Activated CD4-positive, CD25-positive, alpha-beta regulatory T cell treated with anti-CD3 and anti-CD28 coated beads, Interleukin-2, amount 50 U/mL, for 16 hours (primary cell): ENCODE data around the gene SPRED1.

Source experiments
- DNase-seq: peaks from one replicate; pipeline ENCODE4 v3.0.0-alpha.2; 2020; ENCODE audit warnings: low read depth, low spot score

SPRED1 gene

DNA sequence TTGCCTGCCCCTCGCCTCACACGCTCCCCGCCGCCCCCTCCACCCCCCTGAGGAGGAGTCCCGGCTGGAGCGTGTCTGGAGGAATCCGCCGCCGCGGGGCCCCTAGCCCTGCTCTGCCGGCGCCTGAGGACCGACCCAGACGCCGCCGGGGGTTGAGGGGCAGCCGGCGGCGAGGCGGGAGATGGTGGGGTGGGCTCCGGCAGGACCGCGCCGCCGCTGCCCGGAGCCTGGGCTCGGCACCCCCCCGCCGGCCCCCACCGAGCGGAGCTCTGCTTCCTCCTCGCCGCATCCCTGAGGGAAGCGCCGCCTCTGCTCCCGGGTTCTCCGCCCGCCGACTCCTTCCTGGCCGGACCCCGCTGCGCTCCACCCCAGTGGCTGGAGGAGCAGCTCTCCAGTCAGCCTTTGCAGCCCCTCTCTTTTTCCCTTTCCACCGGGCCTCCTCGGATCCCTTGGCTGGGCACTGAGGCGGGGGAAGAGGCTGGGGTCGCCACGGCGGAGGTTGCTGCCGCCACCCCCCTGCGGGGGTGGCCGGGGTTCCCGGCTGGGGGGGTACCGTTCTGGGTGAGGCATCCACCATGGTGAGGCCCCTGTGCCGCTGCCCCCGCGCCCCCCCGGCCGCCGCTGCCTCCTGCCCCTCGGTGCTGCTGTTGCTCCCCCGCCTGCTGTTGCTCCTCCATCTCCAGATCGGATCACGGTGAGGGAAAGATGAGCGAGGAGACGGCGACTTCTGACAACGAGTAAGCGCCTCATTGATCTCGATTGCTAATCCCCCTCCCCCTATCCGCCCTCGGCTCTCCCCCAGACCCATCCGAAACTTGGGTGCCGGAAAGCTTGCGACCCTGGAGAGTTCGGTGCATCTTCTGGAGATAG is at the start of gene SPRED1:
Gene SPRED1 (plus strand): TSS at position 356 of the 870 bp plus-strand sequence. CDS start 350 bp downstream, at position 706.
- no peak for DNase-seq

DNA sequence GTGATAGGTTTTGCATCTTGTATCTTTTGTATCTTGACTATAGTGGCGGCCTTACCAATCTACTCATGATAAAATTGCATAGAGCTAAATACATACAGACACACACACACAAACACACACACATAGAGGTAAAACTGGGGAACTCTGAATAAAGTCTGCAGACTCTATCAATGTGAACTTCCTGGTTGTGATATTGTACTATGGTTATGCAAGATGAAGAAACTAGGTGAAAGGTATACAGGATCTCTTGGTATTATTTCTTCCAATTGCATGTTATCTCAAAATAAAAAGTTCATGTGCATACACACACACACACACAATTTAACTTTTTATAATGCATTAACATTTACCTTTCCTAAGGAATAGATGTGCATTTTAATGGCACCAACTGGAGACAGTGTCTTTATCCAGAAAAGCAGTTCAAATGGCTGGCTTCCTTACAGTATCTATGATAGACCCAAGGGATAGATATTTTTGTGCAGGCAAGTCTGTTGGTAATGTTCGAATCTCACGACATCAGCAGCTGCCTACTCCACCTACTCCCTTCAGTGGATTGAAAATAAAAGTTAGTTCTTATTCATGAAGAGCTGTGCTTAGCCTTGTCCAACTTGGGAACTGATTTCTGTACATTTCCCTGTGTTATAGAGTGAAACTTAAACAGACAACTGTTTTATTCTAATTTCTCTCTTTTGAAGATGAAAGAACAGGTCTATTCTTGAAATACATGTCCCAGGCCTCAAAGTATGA is 46.9 kb upstream of the SPRED1 start:
- no peak for DNase-seq

DNA sequence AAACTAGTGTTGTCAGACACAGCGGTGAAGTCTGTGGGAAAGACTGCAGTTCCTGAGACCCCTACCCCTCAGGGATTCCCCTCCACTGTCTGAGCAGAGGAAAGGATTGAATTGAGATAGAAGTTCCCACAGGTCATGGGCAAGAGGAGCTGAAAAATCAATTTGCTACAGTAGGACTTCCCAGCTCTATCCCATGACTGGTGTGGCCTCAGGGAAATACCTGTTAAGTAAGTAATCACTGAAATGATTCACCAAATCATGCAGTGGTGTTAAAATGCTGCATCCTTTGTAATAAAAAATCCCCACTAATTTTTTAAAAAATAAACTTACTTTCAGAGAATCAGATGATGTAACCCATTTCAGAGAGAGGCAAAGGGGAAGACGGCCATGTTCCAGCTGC is 45.0 kb upstream of the SPRED1 start:
- no peak for DNase-seq

DNA sequence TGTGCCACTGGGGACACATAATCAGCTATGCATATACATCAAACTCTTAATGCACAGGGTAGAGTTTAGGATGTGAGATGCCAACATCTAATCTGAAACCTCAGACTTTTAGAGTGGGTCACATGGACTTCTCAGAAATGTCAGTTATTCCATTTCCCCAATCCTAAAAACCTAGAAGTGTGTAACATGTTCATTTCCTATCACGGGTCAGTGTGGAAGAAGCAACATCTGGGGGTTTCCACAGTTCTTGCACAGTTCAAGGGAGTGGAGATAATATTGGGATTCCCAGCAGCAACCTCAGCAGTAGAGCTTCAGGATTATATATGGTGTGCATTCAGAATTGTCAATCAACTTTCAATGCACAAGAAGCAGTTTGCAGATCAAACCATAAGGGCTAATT is 44.4 kb upstream of the SPRED1 start:
- DNase-seq, result no peak

DNA sequence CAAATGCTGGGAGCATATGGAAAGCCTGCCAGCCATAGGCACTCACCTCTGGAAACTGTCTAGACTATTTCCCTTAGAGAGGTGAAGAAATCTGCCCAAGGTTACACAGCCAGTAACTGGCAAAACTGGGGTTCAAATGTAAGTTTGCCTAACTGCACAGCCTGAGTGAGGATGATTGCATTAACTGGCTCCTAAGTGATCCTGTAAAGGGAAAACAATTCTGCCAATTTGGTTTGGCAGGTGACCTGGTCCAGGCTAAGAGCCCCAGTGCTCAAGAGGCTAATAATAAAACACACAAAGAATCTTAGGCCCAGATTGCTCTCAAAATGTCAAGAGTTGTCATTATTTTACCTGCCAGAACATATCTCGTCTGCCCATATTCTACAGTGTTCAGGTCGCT is 43.9 kb upstream of the SPRED1 start:
- DNase-seq, result no peak

DNA sequence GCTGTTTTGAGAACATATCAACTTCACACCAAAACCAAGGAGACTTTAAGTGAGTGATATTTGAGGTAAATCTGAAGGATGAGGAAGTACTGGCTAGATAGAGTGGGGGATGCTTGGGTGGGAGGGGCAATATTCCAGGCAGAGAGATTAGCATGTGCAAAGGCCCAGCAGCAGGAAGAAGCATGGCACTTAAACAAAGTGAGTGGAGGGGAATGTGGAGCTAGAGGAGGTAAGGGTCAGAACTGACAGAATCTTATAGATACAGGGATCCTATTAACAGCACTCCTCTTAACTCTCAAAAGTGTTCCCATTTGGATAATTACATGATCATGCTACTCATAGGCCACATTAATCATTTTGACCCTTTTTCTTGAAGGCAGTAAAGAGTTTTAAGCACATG is 41.4 kb upstream of the SPRED1 start:
- no peak for DNase-seq

DNA sequence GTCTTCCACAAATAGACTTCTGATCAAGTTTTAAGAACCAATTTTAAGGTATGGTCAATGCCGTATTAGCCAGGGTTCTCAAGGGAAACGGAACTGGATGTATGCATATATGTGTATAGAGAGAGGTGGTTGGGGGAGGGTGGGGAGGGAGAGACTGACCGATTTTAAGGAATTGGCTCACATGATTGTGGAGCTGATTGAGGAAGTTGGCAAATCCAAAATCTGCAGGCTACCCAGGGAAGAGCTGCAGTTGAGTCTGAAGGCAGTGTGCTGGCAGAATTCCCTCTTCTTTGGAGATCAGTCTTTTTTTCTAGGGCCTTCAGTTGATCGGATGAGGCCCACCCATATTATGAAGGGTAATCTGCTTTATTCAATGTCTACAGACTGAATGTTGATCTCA is 40.8 kb upstream of the SPRED1 start:
- DNase-seq, result no peak

DNA sequence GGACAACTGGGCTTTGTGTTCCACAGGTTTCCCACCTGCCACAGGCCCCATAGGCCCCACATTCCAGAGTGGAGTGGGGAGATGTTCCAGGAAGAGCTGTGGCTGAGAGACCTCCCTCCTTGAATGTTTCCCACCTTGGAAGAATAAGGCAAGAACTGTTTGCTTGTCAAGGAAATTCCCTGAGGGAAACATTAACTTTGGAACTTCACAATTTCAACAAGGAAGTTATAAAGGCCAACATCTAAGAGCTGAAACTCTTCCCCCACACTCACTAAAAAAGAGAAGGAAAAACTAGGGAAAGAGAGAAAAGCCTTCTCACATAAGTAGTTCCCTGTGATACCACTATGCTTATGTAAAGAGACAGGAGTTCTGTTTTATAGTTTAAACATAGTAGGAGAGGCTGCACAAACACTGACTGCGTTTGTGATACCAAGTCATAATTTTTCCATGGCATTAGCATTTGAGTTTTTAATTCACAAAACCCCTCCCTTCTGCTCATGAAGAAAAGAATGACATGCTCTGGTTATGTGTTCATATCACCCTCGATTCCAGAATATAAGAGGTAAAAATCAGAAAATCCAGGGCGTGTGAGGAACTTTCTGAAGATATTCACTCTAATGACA is 39.8 kb upstream of the SPRED1 start:
- DNase-seq, result no peak

DNA sequence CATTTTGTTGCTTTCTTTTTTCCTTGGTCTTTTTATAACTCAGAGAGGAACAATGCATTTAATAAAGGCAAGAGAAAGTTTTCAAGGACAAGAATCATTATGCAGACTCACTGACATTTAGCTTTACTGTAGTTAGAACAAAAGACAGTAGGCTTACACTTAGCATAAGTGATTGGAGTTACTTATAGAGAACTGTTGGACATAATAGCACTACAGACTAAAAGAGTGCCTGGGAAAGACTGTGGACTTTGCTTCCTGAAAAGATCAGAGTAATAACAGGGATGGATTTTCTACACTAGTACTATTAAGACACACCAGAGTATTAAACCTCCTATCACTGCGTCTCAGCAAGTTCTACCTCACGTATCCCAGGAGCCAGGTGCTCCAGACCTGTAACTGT is 39.3 kb upstream of the SPRED1 start:
- DNase-seq, result no peak

DNA sequence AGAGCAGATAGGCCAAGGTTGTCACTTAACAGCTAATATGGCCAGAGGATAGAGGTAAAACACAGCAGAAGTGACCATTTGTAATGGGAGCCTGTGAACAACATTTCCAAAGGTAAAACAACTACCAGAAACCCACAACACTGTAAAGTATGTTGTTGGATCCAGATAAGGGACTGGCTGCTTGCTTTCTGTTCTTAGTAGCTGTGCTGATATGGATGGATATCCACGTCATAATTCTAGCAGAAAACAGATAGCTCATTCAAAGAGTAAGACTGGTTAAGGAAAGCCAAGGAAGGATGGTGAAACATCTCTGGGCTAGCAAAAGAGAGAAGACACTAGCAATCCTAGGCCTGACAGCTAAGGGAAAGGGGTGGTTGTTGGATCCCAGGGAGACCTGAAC is 36.9 kb upstream of the SPRED1 start:
- DNase-seq, result no peak

DNA sequence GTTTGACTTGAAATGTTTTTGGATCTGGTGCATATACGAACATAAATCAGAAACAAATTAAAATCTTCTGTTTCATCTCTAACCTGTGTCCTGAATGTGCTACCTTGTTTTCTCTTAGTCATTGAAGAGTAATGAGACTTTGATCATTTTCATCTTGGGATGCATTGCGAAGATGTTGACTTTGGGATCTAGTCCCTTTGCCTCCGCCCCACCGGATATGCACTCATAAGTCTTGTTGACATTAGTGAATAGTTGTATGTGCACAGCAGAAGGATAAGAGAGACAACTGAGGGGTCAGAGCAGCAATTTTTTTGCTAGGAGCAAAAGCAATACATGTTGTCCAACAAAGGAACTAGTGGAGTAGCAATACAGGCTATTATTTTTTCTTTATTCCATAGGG is 35.9 kb upstream of the SPRED1 start:
- DNase-seq, result no peak

DNA sequence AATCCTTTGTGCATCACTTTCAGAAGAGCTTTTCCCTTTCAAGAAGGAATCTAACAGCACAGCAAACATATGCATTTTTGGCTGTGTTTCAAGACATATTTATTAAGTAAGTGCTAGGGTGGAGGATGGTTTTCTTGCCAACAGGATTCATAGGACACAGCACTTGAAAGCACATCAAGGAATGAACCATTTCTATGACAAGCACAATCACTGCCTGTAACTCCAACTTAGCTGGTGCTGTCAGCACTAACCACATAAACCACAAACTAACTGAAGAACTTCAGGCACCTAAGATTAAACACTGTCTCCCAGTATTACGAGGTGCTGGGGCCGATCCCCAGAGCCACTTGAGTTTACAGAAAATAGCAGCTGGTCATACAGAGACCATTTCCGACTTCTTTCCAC is 35.4 kb upstream of the SPRED1 start:
- no peak for DNase-seq

DNA sequence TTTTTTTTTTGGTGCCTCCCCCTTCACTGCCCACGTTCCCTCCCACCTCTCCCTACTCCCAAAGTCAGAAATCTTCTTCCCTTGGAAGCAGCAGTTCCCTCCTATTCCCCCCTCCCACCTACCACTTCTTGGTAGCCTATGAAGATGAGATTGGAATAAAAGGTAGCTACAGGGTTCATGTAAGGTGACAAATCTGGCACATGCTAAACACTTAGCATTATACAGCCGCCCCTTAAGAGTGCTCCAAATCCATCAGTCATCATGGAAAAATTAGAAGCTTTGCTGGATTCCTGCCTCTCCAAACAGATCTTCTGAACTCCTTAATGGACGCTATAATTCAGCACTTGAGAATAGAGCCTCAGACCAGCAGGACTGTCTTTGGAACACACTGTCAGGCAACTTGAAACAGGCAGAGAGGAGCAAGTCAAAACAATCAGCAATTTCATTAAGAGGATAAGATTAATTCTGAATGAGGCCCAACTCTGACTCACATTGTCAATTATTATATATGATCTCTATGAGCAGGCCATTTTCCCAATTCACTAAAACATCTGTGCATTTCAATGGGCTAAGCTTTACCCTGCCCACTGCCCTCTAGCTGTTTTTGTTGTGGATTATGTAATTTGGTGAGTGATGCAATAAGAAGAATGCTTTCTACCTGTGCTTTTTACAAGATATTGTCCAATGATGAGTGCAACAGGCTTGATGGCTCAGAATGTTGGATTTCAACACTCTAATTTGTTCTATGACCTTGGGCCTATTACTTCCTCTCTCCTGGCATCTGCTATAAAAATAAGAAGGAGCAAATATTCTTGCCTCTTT is 34.6 kb upstream of the SPRED1 start:
- no peak for DNase-seq

DNA sequence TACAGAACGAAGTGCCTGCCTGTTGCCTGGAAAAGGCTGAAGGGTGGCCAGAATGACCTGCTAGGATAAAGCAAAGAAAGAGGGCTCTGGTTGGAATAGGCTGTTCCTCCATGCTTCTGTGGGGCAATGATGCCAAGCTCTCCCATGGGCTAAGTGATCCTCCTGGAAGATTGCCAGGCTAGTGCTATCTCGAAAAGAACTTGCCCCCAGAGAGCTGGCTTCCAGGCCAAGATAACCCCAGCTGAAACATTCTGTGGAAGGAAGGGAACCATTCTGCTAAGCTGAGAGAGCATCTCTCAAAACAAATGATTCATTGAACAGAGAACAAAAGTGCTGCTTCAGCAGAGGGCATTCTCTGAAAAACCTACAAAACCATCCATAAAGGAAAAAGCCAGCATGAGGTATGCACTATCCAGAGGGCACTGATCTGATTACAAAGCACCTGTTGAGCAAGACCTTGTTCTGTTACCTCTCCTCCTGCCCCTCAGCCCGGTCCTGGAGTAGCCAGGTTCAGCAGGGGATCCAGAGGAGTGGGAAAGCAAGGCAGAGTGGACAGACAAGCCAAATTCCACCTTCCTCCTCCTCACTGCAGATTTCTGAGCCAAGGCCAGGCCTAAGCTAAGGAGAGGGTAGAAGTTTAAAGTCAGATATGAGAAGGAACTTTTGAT is 31.9 kb upstream of the SPRED1 start:
- DNase-seq, result no peak

DNA sequence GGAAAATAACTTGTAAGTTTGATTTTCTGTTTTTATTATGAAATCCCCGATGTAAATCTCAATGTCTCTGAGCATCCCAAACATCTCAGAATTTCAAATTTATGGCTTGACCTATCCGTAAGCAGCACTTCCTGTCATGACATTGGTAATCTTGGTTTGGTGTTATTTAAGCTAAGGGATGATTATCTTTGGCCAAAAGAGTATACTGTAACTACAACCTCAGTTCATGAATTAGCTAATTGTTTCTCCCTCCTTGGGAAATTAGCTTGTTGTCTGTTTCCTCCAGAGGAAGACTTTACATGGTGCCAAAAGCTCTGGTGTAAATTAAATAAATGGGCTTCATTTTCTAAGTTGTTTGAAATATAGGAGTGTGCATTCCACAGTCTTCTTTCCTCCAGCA is 28.1 kb upstream of the SPRED1 start:
- no peak for DNase-seq

DNA sequence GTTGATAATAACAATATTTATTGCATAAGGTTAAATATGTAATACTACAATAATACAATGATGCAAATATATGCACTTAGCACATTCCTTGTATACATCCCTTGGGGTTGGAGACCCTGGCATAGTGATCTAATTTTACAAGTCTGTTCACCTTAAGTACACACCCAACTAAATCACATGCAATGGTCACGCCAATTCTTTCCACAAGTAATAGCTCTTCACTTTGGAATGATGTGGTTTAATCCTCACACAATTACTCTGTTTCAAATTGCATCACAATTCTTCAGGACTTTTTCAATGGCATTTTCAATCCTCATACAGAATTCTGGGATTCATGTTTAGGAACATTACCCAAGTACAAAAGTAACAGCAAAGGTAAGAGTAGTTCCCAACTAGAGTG is 27.3 kb upstream of the SPRED1 start:
- no peak for DNase-seq

DNA sequence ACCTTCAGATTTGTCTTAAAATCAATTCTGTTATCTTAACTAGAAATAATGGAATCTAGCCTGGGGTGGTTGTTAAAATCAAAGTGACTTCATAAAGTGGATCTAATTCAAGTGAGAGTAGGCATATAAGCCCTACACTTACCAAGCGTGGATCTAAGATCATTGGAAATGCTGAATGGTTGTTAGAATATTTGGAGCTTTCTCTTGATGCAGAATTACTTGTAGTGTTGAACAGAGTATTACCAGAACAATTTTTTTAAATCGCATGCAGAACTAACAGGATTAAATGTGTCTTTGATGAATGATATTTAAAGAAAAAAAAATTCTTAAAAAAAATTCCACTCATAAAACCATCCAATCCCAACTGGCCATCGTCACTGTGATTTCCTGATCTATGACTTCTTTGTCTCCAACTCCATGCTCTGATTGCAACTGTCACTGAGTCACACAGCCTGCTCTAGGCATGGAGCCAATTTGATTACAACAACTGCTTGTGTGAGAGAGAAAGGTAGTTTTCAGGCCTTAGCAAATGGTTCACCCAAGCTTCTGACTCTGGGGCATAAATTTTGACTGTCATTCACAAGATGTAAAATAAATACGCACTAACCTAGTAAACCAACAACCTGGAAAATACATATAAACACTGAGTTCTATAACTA is 25.9 kb upstream of the SPRED1 start:
- DNase-seq, result no peak

DNA sequence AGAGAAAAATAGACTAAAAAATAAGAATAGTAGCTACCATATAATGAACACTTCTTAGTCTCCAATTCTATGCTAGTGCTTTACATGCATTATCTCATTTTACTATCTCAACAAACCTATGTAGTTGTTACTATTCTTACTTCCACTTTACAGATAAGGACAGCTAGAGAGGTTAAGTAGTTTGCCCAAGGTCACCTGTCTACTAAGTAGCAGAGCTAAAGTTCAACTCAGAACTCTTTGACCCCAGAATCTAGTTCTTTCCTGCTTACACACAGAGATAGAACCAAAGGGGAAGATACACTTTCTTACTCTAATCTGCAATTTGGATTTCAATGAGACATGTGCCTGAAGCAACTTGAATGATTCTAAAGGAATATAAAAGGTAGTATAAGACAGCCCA is 24.7 kb upstream of the SPRED1 start:
- no peak for DNase-seq

DNA sequence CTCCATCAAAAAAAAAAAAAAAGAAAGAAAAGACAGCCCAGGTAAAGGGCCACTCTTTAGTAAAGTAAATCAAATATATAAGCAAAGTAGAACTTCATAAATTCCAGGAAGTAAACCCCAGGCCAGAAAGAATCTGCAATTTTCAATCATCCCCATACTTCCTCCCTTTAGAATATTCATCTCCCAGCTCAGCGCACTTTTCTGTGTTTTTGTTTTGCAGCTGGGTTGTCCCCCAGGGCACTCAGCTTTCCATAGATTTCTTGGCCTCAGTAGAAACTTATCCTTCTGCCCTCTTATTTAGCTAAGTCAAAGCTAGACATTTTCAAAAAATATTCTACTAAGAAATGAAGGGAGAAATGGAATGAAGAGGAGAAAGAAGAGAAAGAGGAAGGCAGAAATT is 24.0 kb upstream of the SPRED1 start:
- DNase-seq, result no peak

DNA sequence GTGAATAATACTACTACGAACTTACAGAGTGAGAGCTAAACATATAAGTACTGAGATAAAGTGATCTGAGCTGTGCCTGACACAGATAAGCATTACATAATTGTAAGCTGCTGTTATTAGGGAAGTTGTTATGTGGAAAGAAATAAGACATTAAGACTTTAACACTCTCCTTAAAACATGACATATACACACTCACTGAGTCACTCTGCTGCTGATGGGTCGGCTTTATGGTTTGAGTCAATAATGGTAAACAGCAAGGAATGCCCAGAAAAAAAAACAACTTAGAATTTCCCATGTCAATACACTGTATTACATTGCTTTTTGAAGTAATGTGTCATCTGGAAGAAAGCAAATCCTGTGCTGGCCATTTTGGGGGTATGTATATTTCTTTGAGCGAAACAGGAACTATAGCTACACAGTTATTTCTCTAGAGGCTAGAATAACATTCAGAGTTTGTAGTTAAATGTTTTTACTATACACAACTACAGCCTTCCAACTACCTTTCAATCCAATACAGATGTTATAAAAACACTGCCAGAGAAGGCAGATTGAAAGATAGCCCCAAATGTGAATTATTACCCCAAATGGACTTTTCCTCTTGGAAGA is 22.8 kb upstream of the SPRED1 start:
- no peak for DNase-seq
